Pancreas (tissue), 10 donors: ENCODE data around the gene NTSR1. TPM values are rescaled to one million over a fixed set of nuclear protein-coding genes. Genes with fewer than 3 reads are reported as not detected.

Source experiments
- ATAC-seq, 4 donors: fragments of 200-7000 bp; cut with Tn5 transposase; one replicate each; pipeline versions ENCODE4 v1.8.0 to v1.9.1; 2020; ENCODE audit warnings: mild to moderate bottlenecking in 4 of 4, moderate library complexity in 4 of 4
- DNase-seq, 6 donors: peaks; one replicate each; pipeline ENCODE4 v3.0.0-alpha.2; 2020
- FAIRE-seq: peaks from 2 replicates; lab custom pipeline; 2012; peaks lifted over from hg19 to GRCh38; lab: Jason Lieb, UNC
- H3K27ac ChIP-seq, 4 donors: fragments of 200-600 bp; sonication (generic); 1 replicate in 3 of 4; 2 replicates in 1 of 4; pipeline versions ENCODE4 v1.5.0 to v1.8.0; 2020
- H3K27me3 ChIP-seq, 4 donors: fragments of 200-600 bp; one replicate each; pipeline ENCODE4 v1.8.0; 2021
- H3K36me3 ChIP-seq, 3 donors: fragments of 200-600 bp; sonication (generic) in 1 of 3; one replicate each; pipeline versions ENCODE4 v1.5.0 to v1.8.0; 2020 to 2021
- H3K4me1 ChIP-seq, 3 donors: fragments of 200-600 bp; one replicate each; pipeline ENCODE4 v1.8.0; 2021
- H3K4me3 ChIP-seq, 4 donors: fragments of 200-600 bp; sonication (generic) in 2 of 4; one replicate each; pipeline versions ENCODE4 v1.5.0 to v1.8.0; 2020 to 2021
- H3K9me3 ChIP-seq, 4 donors: fragments of 200-600 bp; one replicate each; pipeline ENCODE4 v1.8.0; 2021
- WGBS, 2 donors: extraction: QIAGEN DNeasy Blood & Tissue Kit; methylation state at CpG; one replicate each; pipeline ENCODE4 v1.1.7; 2013; 5-methylcytosine and 5-hydroxymethylcytosine counted together
- intact Hi-C, 3 donors: fragments of 100-400 bp; cut with DNase I; formaldehyde crosslinking; loops; one replicate each; pipeline versions ENCODE4 v1.11.1 to v1.14.2; 2022
- polyA plus RNA-seq, 2 donors: library from polyadenylated mRNA; stranded (reverse); fragments of 200-250 nt; gene quantifications; one replicate each; pipeline ENCODE4 v1.2.3, GENCODE V29; 2013
- total RNA-seq, 6 donors: library from RNA; stranded (reverse); fragmentation: NEBNext Ultra II Directional in 4 of 6; extraction: Animal tissue kit (Norgen Biotek cat#: 25700) in 4 of 6; gene quantifications; one replicate each; pipeline versions ENCODE4 v1.2.1 to v1.2.4, GENCODE V29; 2021 to 2023
- TF ChIP-seq, protein P1 (sequence below), 4 donors: fragments of 200-600 bp; sonication (generic) in 3 of 4; IDR thresholded peaks; one replicate each; pipeline versions ENCODE4 v1.5.0 to v1.8.0; 2021; ENCODE audit warnings: antibody characterized with exemption in 4 of 4
- donor health status: healthy with polysubstance abuse.
- donor health status: DM: no; HTN: no; CAD: no; lungs with moderate emphysema.
- donor health status: DM: no; HTN: no; CAD: no.
- donor health status: control.
- donor health status: control.
- donor health status: Bipolar disorder and iron deficiency.
- donor health status: DM: yes; HTN: yes; CAD: no.
- donor health status: DM: no; HTN: no; CAD: no.
- donor health status: DM: no; HTN: no; CAD: no.
- donor health status: DM: yes; HTN: yes; CAD: no.

Gene NTSR1
- total and polyA plus RNA-seq, 8 donors: 0.02 to 0.15 (median 0.09) TPM; not detected in 2

DNA sequence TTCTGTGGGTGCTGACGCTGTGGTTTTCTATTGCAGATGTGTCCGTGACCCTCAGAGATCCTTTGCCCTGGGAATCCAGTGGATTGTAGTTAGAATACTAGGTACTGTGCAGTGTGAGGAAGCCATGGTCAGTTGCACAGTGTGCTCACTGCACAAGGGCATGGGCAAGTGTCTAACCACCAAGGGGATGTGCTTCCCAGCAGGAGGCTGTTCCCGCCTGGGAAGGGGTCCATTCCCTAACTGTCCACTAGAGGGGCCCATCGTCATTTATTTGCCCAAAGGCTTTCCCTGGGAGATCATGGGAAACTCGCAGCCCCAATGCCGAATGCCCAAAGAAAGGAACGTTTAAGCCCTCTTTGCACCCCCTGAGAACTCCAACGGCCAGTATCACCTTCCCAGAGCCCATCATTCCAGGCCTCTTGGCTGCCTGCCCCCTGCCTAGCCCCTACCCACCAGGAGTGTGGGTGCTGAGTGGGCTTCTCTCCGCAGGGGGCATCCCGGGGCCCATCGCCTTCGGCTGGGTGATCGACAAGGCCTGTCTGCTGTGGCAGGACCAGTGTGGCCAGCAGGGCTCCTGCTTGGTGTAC is 40.1 kb upstream of the NTSR1 start:
- intact Hi-C loops: no loop called here
- ATAC-seq: peak; percentile 60 to 80 (median 77)
- Histone ChIP-seq H3K36me3 (no peaks in the 10 kb centered on the region), H3K4me3 (no peak overlapping the region), H3K9me3 (no peaks in the 10 kb centered on the region), H3K27ac (no peak overlapping the region), H3K27me3 (no peaks in the 10 kb centered on the region), H3K4me1 (no peaks in the 10 kb centered on the region)
- DNase-seq: peak in 4 of 6 donors; percentile 63 to 83 (median 72)
- TF ChIP-seq, protein P1, sequence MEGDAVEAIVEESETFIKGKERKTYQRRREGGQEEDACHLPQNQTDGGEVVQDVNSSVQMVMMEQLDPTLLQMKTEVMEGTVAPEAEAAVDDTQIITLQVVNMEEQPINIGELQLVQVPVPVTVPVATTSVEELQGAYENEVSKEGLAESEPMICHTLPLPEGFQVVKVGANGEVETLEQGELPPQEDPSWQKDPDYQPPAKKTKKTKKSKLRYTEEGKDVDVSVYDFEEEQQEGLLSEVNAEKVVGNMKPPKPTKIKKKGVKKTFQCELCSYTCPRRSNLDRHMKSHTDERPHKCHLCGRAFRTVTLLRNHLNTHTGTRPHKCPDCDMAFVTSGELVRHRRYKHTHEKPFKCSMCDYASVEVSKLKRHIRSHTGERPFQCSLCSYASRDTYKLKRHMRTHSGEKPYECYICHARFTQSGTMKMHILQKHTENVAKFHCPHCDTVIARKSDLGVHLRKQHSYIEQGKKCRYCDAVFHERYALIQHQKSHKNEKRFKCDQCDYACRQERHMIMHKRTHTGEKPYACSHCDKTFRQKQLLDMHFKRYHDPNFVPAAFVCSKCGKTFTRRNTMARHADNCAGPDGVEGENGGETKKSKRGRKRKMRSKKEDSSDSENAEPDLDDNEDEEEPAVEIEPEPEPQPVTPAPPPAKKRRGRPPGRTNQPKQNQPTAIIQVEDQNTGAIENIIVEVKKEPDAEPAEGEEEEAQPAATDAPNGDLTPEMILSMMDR (IDR thresholded peaks at IDR 0.05): peak; percentile 73 to 83 (median 78)
- no peak for FAIRE-seq
- WGBS, 2 donors: 50 to 53% methylated on average over 13 of the region's 13 CpGs

DNA sequence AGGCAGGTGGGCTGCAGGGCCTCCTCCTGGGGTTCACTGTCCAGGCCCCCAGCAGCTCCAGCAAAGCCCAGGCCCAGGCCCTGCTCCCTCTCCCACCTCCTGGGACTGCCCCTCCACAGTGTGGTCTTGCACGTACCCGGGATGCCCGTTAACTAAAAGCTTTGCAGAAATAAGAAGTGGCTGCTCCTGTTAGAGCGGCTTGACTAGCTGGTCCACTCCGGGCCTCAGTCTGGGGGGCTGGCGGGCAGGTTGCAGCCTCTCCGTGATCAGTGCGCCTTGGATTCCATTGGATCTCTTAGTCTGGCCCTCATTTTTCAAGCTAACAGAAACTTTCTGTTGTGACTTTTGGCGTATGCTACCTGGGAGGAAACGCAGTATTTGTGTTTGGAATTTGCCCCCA is 39.4 kb upstream of the NTSR1 start:
- Histone ChIP-seq H3K27ac (no peak overlapping the region), H3K27me3 (no peaks in the 10 kb centered on the region), H3K36me3 (no peaks in the 10 kb centered on the region), H3K4me3 (no peak overlapping the region), H3K9me3 (no peaks in the 10 kb centered on the region), H3K4me1 (no peaks in the 10 kb centered on the region)
- TF ChIP-seq, protein P1 (IDR thresholded peaks at IDR 0.05): no peak
- intact Hi-C loops: no loop called here
- no peak for ATAC-seq
- no peak for FAIRE-seq
- DNase-seq: no peak
- WGBS, 2 donors: 82 to 87% methylated on average over 10 of the region's 10 CpGs

DNA sequence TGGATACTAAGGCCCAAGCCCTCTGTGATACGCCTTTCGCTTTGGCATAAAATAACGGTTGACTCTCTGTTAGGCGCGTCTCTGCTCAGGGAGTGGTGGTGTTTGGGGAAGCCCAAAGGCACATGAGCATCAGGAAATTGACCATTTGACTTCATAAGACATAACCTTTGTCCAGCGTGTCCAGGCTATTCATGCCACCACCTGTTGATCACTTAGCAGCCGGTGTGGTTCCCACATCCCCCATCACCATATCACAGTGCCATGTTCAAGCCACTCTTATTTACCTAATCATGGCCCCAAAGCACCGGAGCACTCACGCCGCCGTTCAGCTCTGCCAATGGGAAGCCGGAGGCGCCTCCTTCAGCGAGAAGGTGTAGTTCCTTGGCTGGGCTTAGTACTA is 38.5 kb upstream of the NTSR1 start:
- DNase-seq: peak in 1 of 6 donors; percentile 38
- intact Hi-C loops: loop anchor here in 2 of 3 donors (5.0 kb wide), 2 partner anchors 117 to 137 kb away; no protein-coding TSS in a partner anchor

GRCh38 chr20:62670998-62671397 is 37.6 kb upstream of the NTSR1 start:
- intact Hi-C loops: loop anchor here in 2 of 3 donors (5.0 kb wide), 2 partner anchors 116 to 136 kb away; no protein-coding TSS in a partner anchor
- Histone ChIP-seq H3K27me3 (no peaks in the 10 kb centered on the region), H3K36me3 (no peaks in the 10 kb centered on the region), H3K27ac (no peak overlapping the region), H3K9me3 (no peaks in the 10 kb centered on the region), H3K4me3 (no peak overlapping the region), H3K4me1 (no peaks in the 10 kb centered on the region)
- FAIRE-seq (no peak), ATAC-seq (no peak), DNase-seq (peak in 1 of 6 donors; percentile 42)
- TF ChIP-seq, protein P1 (IDR thresholded peaks at IDR 0.05): no peak
- 86 to 87% methylated on average over 17 of the region's 17 CpGs for WGBS, 2 donors

More for the DNA sequence above, 38.5 kb upstream of the NTSR1 start:
- no peaks in the 10 kb centered on the region for H3K27me3 ChIP-seq
- ATAC-seq (no peak), FAIRE-seq (no peak)
- TF ChIP-seq, protein P1 (IDR thresholded peaks at IDR 0.05): no peak
- H3K27ac ChIP-seq: no peak overlapping the region
- WGBS, 2 donors: 74 to 81% methylated on average over 14 of the region's 14 CpGs
- H3K4me1 ChIP-seq: no peaks in the 10 kb centered on the region
- H3K9me3 ChIP-seq: no peaks in the 10 kb centered on the region
- no peak overlapping the region for H3K4me3 ChIP-seq
- no peaks in the 10 kb centered on the region for H3K36me3 ChIP-seq

GRCh38 chr20:62671765-62672164 is 36.9 kb upstream of the NTSR1 start:
- FAIRE-seq (no peak), DNase-seq (peak in 1 of 6 donors; percentile 27), ATAC-seq (no peak)
- TF ChIP-seq, protein P1 (IDR thresholded peaks at IDR 0.05): no peak
- WGBS, 2 donors: 74 to 82% methylated on average over 15 of the region's 15 CpGs
- Histone ChIP-seq H3K4me1 (no peaks in the 10 kb centered on the region), H3K27ac (no peak overlapping the region), H3K27me3 (no peaks in the 10 kb centered on the region), H3K4me3 (no peak overlapping the region), H3K9me3 (no peaks in the 10 kb centered on the region), H3K36me3 (no peaks in the 10 kb centered on the region)
- intact Hi-C loops: loop anchor here in 2 of 3 donors (5.0 kb wide), 2 partner anchors 116 to 136 kb away; no protein-coding TSS in a partner anchor
